Subcutaneous adipose tissue (tissue), 4 donors: ENCODE data around the gene SGCA. TPM values are rescaled to one million over a fixed set of nuclear protein-coding genes. Genes with fewer than 3 reads are reported as not detected.

Experiments
- total RNA-seq, 4 donors: library from RNA; depleted of rRNA; stranded (reverse); fragments of >200 nt; gene quantifications; one replicate each; pipeline ENCODE4 v1.1.0, GENCODE V29; 2016
- TF ChIP-seq, protein P1 (sequence below): fragments of 450-650 bp; IDR thresholded peaks from one replicate; pipeline ENCODE4 v1.5.1; 2016; ENCODE audit warnings: low read depth, mild to moderate bottlenecking, control low read depth, antibody characterized with exemption, moderate library complexity

The SGCA gene
- total RNA-seq, 4 donors from 2014 or later = 4.4 TPM; not detected in 3

DNA sequence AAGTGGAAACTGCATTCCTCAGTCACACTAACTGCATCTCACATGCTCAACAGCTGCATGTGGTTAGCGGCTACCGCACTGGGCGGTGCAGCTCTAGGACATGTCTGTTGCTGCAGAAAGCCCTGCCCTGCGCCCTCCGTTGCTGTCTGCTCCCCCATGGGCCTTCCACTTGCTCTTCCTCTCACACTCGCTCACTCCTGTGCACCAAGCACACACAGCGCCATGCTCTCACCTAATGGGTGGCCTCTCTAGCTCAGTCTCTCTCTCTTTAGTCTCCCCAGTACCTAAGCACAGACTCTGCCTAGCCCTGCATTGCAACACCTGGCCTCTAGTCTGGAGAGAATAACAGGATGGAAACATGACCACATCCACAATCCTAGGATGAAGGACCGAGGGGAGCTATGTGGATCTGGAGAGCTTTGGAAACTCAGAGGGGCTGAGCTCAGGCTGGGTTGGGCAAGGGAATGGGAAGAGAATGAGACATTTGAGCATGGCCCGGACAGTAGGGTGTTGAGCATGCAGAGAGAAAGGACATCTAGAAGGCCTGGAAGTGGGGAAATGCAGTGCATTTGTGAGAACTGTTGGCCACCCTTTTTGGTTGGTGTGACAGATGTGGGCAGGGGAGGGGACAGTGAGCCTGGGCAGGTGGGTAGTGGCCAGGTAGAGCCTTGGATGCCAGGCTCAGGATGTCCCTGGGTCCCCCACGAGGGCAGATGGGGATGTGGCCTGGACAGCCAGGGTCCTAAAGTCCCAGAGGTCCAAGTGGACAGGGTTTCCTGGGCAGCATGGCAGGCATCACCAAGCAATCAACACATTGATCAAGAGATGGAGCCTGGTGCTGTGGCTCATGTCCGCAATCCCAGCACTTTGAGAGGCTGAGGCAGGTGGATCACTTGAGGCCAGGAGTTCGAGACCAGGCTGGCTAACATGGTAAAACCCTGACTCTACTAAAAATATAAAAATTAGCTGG lies 16.1 kb downstream of the SGCA start:
- TF ChIP-seq, protein P1, sequence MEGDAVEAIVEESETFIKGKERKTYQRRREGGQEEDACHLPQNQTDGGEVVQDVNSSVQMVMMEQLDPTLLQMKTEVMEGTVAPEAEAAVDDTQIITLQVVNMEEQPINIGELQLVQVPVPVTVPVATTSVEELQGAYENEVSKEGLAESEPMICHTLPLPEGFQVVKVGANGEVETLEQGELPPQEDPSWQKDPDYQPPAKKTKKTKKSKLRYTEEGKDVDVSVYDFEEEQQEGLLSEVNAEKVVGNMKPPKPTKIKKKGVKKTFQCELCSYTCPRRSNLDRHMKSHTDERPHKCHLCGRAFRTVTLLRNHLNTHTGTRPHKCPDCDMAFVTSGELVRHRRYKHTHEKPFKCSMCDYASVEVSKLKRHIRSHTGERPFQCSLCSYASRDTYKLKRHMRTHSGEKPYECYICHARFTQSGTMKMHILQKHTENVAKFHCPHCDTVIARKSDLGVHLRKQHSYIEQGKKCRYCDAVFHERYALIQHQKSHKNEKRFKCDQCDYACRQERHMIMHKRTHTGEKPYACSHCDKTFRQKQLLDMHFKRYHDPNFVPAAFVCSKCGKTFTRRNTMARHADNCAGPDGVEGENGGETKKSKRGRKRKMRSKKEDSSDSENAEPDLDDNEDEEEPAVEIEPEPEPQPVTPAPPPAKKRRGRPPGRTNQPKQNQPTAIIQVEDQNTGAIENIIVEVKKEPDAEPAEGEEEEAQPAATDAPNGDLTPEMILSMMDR = no peak

DNA sequence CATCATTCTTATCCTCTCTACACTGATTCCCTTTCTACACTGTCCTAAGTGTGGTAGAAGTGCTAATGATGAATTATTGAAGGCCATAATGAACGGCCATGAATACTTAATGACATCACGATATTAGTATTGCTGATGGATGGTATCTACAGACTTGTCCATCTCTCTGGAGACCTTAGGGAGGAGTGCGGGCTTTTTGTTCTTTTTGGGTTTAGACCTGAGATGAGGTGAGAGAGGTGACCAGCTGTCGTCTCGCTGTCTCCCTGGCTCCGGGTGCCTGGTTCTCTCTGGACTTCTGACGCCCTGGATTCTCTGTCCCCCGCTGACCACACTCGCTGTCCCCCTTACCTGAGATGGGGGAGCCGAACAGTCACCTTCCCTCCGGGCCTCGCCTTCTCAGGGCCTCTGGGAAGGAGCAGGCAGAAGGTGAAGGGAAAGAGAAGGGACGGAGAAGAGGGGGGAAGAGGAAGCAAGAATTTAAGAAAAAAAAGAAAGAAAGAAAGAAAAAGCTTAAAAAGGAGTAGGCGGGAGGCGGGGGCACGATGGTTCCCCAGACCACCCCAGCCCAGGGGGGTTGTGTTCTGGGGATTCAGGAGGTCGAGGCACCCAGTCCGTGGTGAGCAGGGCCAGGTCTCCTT lies 17.1 kb downstream of the SGCA start:
- TF ChIP-seq, protein P1 = no peak

DNA sequence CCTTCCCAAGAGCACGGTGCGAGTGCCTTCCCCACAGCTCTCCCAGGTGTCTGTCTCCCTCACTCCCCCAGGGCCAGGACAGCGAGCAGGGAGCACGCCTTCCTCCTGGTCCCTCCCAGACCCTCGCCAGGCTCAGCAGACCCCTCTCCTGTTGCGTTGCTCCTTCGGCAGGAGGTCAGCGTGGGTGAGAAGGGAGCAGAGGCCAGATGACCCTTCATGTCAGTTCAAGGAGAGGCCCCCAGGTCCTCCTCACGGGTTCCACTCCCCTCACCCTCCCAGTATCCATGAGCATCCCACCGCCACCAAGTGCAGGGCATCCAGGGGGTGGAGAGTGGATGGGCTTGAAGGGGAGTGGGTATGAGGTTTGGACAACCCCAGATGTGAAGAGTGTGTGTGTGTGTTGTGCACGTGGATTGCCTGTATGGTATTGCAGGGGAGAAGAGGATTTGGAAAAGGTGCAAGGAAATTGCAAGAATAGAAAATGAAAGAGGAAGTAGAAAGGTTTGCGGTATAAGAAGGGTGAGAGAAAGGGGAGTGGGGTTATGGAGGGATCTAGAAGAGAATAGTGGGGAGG lies 17.7 kb downstream of the SGCA start:
- TF ChIP-seq, protein P1 = no peak

DNA sequence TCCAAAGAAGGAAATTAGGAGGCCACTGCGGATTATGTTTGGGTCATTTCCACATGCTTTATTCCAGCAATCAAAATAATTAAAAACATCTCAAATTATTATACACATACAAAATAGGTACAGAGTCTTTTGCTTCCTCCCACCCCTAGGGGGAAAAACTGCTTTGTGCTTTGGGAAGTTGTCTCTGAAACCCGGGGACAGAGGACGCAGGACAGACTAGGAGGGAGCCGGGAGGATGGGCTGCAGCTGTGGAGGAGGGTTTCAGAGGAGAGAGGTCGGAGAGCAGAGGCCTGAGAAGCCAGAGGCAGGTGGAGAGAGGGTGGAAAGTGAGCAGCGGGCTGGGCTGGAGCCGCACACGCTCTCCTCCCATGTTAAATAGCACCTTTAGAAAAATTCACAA lies 18.3 kb downstream of the SGCA start:
- TF ChIP-seq, protein P1 = no peak

DNA sequence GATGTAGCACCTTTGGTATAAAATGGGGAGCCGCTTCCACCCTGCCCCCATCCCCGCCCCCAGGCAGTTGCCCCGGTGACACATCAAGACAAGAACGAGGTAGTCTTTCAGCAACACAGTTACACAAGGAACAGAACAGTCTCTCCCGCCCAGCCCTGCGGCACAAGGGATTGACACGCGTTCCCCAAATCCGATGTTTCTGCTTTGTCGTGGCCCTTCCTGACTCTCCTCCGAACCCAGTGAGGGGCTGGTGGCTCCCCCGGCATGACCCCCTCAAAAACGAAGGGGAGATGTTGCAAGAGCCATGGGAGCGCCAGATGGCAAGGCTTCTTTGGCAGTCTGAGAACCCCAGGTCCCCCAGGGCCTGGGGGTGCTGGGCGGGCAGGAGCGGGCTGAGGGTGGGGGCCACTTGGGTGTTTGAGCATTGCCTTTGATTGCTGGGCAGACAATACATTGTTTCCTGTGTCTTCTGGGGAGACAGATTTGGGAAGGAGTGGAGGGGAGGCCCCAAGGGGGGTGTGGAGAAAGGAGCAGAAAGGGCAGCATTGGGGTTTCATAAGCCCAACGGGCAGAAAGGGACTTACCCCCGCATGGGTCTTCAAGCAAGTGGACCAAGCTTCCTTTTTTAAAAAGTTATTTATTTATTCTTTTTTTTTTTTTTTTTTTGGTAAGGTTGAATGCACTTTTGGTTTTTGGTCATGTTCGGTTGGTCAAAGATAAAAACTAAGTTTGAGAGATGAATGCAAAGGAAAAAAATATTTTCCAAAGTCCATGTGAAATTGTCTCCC lies 19.0 kb downstream of the SGCA start:
- TF ChIP-seq, protein P1 = no peak

DNA sequence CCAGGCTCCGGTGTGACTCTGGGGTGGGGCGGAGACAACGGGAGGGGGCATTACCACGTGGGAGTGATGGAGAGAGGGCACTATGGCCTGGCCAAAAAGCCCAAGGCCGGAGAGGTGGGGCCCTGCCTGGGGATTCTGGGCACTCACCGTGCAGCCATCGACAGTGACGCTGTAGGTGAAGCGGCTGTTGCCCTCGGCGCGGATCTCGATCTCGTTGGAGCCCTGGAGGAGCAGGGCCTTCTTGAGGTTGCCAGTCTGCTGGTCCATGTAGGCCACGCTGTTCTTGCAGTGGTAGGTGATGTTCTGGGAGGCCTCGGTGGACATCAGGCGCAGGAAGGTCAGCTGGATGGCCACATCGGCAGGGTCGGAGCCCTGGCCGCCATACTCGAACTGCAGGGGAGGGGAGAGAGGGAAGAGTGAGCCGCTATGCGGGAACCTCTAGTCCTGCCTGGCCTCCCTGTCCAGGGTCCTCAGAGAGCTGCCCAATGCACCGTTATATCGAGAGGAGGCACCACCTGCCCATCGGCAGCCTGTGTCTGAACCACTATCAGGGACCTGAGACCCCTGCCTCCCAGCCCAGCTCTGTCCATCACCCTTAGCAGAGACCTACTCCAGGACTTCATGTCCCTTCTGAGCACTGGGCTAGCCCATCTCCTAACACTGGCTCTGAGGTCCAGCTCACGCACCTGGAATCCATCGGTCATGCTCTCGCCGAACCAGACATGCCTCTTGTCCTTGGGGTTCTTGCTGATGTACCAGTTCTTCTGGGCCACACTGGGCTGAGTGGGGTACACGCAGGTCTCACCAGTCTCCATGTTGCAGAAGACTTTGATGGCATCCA lies 20.0 kb downstream of the SGCA start:
- TF ChIP-seq, protein P1 = no peak
